RPMI7951 (cell line): ENCODE results near the gene SRGAP1. TPM values are rescaled to one million over a fixed set of nuclear protein-coding genes. Genes with fewer than 3 reads are reported as not detected.

Experiments
- DNase-seq: peaks from one replicate; pipeline ENCODE4 v3.0.0-alpha.2; 2012; ENCODE audit warnings: low read depth
- total RNA-seq: library from RNA; depleted of rRNA; stranded (reverse); fragments of >200 nt; shearing (Covaris generic); gene quantifications from 2 replicates; pipeline ENCODE4 v1.2.3, GENCODE V29; 2014

SRGAP1 gene
- total RNA-seq, 1 experiment from 2014 or later: 2.3 TPM

DNA sequence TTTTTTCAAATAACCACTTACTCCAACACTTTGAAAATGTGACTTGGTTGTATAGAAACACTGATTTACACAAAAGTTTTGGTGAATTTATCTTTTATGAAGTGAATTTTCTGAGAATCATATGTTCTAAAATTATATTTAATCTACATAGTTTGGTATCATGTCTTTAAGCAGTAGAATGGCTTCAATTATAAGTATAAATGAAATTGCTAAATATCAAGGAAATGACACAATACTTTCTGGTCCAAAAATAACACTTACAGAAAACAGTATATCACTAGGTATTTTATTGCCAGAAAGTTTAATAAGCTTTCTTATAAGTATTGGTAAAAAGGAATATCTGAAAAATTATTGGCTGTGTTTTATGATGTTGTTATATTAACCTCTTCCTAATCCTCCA, 90.9 kb downstream of the SRGAP1 start:
- no peak for DNase-seq

DNA sequence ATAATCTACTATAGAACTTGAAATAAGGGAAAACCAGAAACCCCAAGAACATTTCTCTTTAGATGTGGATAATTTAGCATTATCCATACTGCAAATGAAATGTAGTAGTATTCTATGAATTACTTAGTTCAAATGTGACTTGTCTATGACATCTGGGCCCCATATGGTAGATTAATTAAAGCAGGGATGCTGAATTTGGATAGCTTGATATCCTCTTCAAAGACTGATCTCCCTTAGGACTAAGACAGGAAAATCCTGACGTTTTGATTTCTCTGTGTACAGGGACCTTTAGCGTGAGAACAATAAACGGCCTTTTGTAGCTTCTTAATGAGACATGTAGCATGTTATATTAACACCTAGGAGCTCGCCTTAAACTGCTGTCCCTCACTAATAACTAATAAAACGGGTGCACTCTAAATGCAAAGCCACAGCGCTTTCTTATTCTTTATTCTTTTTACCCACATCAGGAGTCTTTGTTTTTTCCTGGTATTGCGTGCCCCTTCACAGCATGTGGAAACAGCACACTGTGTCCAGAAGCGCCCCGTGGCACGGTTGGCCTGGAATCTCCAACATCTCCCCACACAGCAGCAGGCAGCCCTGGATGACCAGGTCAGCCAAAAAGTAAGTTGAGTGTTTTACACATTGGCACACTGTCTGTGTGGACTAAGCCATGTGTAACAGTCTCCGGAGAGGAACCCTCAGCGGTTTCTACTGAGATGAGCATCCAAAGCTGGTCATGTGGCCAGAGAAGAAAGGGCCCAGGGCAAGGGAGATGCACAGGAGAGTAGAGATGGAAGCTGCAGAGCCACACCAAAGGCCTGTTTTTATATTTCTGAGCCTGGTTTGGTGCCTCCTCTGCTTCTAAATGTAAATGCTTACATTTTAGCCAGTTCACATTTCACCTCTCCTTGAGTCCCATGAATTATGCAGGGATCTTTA, 93.1 kb downstream of the SRGAP1 start:
- DNase-seq: no peak

DNA sequence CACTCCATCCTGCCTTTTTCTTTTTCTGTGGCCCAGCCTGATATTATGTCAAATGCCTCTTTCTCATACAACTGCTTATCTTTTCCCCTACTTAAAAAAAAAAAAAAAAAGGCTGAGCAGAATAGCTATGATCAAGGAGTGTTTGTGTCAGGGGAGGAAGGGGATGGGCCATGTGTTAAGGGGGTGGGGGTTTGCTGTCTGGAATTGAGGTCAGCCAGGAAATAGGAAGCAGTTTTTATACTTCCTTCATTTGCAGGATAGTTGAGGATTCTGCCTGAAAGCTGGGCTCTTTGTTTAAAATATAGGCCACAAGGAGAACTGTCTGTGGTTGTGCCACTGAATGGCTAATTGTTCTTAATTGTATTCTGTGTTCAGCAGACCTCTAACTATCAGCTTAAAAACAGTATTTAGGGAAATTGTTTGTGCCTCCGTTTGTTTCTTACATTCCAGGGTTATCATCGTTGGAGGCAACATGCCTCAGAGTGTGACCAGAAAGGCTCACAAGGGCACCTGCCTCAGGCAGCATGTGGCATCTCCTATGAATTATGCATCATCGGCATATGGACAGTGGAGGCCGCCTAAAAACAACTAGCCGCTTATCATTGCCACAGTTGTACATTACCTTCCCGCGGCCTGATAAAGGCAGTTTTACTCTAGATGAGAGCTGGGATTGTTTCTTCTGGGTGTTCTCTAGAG, 96.0 kb downstream of the SRGAP1 start:
- peak; percentile 42 for DNase-seq

DNA sequence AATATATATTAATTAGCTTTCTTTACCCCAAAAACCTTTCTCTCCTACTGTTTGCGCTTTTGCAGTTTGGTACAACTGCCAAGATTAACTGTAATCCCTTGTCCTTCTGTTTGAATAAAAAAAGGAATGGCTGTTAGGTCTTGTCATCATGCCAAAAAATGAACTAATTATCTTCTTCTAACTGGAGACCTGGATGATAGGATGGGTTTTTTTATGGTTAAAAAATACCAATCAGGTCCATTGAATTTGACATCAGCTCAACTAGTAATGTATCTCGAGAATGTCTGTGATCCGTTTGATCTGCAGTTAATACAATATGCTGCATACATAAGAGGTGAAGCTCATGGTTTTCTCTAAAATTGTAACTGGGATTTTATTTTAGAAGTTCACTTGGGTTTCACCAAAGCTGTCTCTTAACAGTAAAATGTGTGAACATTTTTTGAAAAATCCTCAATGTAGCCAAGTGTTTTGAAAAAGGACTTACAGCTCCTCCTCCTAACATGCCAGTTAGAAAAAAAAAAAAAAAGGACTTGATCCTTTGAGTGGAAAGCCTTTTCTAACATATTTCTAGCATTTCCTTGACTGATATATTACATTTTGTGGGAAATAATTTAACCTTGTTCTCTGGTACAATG, 96.8 kb downstream of the SRGAP1 start:
- no peak for DNase-seq

DNA sequence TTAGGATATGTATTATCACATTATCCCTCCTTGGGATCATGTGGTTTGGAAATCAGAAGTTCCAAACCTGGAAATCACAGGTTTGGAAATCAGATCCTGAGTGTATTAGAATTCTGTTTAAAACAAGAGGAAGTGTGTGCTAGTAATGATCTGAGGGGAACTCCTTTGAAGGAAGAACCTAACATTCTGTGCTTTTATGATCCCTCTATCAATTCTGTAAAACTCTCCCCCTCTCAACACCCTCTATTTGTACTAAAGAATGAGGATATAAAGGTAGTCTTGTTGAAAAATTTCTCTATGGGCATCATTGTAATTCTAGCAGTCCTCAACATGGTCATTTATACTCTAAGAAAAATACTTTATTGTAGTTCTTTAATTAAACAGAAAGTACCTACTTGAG, 97.4 kb downstream of the SRGAP1 start:
- no peak for DNase-seq

DNA sequence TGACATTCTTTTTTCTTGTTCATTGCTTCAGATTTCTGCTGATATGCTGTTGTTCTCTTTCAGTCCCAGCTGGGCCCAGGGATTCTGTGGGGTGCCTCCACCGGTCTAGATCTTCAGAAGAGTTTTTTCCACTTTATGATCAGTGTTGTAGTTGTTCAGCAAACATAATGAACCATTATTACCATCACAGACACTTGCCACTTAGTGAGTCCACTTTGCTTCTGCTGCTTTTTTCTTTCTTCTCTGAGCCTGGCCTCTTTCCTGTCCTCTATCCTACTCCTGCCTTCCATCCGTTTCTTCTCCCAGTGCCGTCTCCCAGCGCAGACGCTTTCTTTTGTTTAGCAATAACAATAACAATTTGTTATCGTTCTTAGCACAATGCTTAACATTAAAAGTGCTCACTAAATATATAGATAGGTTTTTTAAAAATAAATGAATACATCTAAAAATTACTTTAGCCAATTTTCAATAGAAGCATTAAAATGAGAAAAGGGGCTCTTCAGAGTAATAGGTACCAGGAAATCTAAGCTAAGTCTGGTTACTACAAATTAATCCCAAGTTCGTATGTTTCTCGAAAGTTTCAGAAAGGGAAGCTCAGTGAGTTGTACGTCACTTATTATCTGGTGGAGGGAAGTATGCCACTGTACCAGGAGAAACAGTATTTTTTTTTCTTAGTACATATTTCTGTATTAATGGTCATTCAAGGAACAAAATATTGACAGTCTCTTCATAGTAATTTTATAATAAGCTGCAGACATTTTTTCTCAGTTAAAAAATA, 98.2 kb downstream of the SRGAP1 start:
- no peak for DNase-seq

DNA sequence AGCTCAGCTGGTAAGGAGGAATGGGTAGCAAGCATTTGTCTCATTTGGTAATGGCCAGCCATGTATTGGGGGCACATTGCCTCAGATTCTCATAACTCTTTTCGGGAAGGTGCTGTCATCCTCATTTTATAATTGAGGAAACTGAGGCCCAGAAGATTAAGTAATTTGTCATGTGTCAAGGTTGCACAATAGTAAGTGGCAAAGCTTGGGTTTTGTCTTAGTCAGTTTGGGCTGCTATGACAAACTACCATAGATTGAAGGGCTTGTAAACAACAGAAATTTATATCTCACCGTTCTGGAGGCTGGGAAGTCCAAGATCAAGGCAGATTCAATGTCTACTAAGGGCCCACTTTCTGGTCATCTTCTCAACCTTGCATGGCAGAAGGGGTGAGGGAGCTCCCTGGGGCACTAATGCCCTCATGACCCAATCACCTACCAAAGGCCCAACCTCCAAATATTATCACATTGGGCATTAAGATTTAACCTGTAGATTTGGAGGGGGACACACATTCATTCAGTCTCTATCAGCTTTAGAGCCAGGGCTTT, 99.6 kb downstream of the SRGAP1 start:
- DNase-seq: no peak

DNA sequence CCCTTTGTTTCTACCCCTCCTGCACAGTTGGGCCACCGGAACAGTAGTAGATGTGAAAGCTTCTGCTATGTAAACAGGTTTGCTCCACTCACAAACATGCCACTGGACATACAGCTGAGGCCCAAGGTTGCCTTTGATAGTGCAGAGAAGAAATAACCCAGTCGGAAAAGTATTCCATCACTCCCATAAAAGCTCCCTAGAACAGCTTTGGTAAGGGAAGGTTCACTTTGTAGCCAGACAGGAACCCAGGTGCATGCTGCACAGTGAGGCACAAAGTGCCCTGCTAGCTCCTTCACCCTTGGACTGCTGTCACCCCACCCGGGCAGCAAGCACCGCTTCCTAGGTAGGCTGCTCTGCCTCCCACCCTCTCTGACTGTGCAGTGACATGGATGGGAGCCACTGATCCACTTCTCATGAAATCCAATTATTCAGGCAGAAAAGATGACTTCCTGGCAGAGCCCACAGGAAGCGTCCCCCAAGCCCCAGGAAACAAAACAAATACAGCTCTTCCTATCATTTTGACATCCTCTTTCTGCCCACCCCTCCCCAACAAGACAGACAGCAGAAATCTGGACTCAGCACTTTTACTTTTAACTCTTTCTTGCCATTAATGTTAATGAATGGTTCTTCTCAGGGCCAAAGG, 100.2 kb downstream of the SRGAP1 start:
- DNase-seq: no peak

DNA sequence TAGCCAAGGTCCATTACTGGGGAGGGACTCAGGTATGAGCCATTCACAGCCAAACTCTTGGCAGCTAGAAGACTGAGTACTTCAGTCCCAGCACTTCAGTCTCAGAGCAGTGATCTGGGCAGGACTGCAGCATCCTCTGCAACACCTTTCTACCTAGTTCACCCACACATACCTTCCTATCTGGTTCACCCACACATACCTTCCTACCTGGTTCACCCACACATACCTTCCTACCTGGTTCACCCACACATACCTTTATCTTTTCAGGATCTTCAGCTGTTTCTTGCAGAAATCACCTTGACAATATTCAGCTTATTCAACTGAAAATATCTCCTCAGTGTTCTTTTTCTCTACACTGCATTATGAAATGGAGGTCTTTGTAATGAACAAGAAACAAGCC, 101.3 kb downstream of the SRGAP1 start:
- no peak for DNase-seq

DNA sequence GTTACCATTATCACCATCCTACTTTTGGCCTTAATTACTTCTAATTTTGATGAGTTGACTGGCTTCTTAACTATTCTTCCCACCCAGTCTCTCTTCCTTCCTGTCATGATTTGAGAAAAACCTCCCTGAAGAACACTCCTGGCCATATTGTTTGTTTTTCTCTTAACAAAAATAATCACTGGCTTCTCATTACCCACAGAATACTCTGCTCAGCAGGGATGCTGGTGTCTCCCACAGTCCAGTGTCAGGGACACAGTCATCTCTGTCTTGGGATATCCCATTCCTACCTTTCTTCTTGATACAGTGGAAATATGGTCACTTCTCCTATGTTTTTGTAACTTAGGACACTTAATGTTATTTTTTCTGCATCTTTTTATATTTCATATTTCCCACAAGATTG, 103.7 kb downstream of the SRGAP1 start:
- DNase-seq: no peak

DNA sequence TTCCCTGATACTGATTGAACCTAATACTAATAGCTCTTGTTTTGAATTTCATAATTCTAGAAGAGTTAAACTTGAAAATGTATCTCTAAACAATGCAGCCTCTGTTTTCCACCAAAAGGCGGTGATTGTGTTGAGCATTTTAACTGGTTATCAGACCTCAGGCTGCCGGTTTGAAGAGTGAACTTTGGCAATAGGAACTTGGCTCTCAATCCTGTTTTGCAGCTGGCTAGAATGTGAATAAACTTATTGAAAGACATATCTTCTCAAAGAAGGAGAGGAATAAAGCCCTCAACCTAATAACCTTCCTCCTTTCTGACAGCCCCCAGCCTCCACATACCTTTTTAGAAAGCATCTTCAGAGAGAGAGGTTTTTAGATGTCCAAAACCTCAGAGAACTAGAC, 105.4 kb downstream of the SRGAP1 start:
- peak; percentile 11 for DNase-seq

DNA sequence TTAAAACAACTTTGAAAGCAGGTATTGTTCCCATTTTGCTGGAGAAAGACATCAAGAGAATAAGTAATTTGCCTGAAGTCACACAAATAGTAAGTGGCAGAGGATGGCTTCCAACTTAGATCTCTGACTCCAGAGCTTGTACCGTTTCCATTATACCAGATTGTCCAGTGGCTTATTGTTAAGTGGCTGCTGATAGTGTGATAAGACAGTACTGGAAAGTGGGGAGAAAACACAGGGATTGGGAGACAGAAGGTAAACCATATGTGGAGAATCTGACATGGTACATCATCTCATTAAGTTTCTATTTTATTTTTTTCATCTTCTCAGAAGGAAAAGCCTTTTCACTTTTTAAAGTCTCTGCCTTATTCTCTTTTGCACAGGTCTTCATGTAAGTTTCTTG, 108.5 kb downstream of the SRGAP1 start:
- DNase-seq: no peak

DNA sequence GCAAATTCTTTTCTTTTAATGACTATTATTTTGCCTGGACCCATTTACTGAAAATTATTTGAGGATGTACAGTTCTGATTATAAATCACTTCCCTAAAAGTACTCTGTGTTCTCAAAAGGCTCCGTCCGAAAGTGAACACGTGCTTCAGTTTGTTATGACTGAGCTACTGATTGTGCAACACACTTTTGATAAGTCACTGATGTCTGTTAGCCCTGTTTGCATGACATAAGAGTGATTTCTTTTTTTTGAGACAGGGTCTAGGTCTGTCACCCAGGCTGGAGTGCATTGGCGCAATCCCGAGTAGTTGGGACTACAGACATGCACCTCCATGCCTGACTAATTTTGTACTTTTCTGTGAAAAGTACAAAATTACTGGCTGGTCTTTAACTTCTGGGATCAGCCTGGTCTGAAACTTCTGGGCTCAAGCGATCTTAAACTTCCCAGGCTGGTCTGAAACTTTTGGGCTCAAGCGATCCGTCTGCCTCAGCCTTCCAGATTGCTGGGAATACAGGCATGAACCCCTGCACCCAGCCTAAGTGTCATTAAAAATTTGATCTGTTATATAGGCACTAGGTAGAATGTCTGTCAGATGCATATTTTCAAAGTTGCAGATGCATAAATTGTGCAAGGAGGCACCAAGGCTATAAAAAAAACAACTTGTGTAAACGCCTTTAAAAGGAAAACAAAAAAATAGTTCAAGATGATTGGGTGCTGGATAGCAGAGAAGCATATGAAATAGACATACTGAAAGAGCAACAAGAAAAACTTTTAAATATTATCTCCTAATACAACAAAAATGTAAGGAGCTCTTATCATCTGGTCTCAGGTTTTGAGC, 111.5 kb downstream of the SRGAP1 start:
- peak; percentile 16 for DNase-seq

DNA sequence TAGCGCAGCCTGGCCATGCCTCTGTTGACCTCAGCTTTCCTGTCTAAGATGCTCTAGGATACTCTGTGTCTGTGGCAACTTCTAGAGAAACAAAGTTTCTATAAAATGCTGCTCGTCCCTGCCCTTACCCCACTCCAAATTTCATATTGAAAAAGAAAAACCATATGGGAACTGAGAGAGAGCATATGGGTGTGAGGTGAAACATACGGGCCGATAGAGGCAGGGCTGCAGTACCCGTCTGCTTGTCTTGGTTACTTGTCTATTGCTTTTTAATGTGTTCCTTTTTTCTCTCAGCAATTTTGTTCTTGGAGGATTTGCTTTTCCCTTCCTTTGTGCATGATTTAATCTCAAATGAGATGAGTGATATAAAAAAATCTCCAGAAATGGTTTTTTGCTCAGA, 113.0 kb downstream of the SRGAP1 start:
- no peak for DNase-seq

DNA sequence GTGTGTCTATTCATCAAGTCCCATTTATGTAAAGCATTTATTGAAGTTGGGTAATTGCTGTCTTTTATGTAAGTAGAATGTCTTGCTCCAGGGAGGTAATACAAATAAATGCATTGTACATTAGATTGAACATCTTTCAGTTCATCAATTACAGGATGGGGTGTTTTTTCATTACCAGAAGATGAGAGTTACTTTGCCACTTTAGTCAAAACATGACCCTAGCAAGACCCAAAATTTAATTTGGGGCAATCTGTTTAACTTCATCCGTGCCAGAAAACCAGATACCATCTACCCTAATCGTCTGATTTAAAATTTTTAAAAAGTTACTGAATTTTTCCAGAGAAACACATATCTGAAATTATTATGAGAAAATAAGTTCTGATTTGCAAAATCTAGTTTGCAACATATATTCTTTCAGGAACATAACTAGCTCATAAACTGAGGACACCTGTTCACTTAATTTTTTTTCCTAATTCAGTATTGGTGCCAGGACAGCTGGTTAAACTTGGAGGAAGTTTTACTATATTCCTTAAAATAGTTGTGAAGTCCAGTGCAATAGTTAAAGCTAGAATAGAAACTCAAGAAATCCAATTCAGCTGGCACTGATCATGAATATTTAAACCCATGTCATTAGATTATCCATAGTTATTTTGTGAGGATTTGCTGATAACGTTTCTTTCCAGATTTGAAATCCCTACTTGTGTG, 114.5 kb downstream of the SRGAP1 start:
- DNase-seq: no peak

DNA sequence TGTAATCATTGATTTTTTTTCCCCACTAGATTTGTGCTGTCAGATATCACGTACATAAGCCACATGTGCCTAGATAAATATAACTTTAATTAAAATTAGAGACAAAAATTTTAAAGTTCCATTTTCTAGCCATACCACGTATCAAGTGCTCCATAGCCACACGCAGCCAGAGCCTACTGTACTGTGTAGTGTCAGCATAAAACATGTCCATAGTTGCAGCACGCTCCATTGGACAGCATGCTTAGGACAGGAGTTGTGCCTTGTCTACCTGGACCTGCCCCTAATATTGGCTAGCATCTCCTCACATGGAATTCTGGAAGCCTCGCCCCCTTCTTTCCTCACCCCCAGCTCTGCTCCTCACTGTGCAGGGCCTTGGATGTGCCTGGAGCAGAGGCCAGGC, 116.5 kb downstream of the SRGAP1 start:
- no peak for DNase-seq

DNA sequence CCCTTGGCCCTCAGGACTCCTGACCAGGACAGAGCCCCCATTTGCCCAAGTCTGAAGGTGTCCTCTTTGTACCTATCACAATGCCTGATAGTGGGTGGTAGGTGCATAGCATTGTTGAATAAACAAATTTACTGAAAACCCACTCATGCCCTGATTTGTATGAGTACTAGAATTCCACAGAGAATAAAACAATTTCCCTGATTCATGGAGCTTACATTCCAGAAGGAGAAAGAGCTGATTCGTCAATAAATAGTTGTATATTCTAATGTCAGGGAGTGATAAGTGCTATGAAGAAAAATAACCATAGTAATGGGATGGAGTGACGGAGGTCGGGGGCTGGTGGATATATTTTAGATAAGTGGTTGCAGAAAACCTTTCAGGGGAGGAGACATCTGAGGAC, 117.0 kb downstream of the SRGAP1 start:
- no peak for DNase-seq

DNA sequence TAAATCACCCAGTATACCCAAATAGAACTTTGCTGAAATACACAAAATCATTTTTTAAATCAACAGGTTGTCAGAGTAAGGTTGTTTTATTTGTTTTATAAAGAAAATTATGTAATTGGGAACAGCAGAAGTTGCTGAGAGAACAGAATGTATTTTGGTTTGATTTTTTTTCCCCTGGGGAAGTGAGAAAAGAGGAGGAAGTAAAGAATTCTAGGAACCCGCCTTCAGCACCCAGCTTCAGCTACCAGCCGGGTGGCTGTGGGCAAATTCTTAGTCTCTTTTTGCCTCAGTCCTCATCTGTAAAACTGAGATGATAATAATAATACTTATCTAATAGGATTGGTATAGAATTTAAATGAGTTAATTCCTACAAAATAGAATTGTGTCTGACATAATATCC, 119.4 kb downstream of the SRGAP1 start:
- DNase-seq: no peak

DNA sequence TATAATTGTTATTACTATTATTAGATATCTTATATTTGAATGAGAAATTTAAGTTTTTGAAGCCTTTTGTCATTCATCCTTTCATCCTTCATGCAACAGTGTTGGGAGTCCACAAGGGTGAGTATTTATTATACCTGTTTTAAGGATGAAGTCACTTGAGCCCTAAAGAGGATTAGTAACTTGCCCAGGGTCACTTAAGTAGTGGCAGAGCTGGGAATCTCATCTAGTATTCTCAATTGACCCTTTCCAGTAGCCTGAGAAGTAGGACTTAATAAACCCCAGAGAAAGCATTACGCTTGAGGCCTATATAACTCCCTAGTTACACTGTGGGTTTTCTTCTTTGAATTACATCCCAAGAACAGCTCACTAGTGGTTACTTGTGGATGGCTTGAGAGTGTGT, 119.8 kb downstream of the SRGAP1 start:
- no peak for DNase-seq
